PFSK-1 (cell line): Measurements from ENCODE around the gene WFDC8.

Source experiments
- POLR2AphosphoS5 ChIP-seq: IDR thresholded peaks from 2 replicates; pipeline ENCODE4 v1.6.1; 2012; ENCODE audit warnings: low read depth, mild to moderate bottlenecking, control low read depth, low read length, moderate library complexity
- TAF1 ChIP-seq: IDR thresholded peaks from 2 replicates; pipeline ENCODE4 v1.6.1; 2012; ENCODE audit warnings: low read length, control low read depth, borderline replicate concordance; ENCODE audit not compliant: insufficient read depth

- TF ChIP-seq POLR2AphosphoS5 (no peak), TAF1 (no peak)
Measured at GRCh38 chr20:45612314-45612713, 33.2 kb upstream of the WFDC8 start.
